ENCODE results near the gene CILP2.

- no peak for TF ChIP-seq CTCF (conservative IDR thresholded peaks at IDR 0.05 in 1 of 2, IDR thresholded peaks at IDR 0.05 in 1 of 2; ENCODE audit: extremely low read depth in 1 of 2, insufficient read depth in 1 of 2, low read depth in 1 of 2, low read length in 2 of 2)
- TF ChIP-seq EZH2 (IDR thresholded peaks at IDR 0.05; ENCODE audit: borderline replicate concordance, low read length): no peak
Measured at GRCh38 chr19:19595171-19595701, 57.2 kb downstream of the CILP2 start.
